GM19025 (cell line): ENCODE results near the gene XYLT1.
"Not testable (repeated sequence)": the region's sequence is repeated elsewhere in the genome, so short reads cannot be mapped to it uniquely, and the experiment has no call there.

Source experiments
- ATAC-seq: cut with Tn5 transposase; IDR thresholded peaks from one replicate; pipeline ENCODE4 v1.9.1; 2021; ENCODE audit warnings: mild to moderate bottlenecking, low read depth, moderate library complexity; ENCODE audit not compliant: unreplicated experiment

The XYLT1 gene

DNA sequence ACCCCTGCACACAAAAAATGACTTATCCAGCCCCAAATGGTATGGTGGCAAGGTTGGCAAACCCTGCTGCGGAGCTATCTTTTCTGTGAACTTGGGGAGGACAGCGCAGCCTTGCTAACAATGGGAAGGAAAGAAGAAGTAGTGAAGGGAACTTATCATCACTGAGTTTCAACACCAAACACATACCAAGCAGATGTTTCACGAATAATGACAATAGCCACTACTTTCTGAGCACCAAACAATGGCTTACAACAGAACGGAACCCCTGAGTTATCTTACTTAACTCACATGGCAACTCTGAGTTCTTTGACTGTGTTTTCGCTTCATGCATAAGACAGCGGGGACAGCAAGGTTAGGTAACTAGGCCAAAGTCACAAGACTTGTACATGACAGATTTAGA is 148.9 kb downstream of the XYLT1 start:
- no peak for ATAC-seq

DNA sequence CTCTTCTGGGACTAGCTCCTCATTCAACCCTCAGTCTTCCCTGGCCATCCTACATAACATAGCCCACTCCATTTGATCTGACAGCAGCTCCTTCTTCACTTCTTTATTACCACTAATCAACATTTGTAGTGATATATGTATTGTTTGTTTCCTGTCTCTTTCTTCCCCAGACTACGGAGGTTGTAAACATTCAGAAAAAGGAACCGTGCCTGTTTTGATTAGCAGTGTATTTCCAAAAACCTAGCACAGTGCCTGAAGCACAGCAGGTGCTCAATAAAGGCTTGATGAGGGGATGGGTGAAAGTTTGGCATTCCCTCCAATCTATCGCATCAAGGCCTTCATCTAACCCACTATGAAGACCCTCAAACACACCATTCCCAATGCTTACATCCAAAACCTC is 150.8 kb downstream of the XYLT1 start:
- no peak for ATAC-seq

- no peak for ATAC-seq
Observed at GRCh38 chr16:17318238-17318637, 152.5 kb downstream of the XYLT1 start.

DNA sequence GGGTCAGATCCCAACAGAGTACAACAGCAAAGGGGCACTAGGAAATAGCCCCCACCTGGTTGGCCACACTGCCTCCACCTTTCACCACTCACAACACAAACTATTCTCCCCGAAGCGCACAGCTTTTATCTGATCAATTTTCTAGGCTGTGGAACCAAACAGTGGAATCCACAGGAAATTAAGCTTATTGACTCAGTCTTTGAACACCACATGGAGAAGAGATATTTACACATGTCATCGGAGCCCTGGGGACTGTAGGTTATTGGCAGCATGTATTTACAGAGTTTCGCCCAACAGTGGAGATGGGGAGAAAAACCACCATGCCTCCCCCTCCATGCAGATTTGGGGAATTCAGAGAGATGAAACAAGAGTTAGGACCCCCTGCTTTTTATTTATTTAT is 154.8 kb downstream of the XYLT1 start:
- no peak for ATAC-seq

DNA sequence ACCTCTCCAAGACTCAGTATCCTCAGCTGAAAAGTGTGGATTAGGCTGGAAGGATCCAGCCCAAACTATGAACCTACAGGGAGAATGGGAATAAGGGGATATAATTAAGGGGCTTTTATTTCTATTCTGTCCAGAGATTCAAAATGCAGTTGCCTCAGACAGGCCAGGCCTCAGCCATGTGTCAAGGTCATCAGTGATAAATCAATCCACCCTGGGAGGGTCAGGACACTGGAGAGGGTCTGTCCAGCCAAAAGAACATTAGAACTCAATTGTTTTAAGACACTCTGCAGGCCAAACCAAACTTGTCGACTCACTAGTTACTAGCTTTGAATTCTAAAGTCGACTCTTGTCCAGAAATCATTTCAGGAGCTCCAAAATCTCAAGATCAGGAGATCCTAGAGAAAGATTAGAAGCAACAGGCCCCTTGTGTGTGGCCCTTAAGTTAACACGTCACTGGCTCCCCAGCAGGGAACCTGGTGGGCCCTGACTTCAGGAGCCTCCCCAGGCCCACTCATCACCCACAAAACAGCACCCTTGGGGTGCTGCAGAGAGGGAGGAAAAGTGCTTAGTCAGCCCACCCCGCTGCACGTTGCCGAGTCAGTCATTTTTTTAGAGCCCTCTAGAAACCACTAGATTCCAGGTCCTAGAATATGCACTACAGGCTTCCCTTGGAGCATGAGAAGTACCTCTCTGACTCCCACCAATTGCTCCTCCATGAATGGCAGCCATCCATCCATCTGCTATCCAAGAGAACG is 156.8 kb downstream of the XYLT1 start:
- no peak for ATAC-seq

DNA sequence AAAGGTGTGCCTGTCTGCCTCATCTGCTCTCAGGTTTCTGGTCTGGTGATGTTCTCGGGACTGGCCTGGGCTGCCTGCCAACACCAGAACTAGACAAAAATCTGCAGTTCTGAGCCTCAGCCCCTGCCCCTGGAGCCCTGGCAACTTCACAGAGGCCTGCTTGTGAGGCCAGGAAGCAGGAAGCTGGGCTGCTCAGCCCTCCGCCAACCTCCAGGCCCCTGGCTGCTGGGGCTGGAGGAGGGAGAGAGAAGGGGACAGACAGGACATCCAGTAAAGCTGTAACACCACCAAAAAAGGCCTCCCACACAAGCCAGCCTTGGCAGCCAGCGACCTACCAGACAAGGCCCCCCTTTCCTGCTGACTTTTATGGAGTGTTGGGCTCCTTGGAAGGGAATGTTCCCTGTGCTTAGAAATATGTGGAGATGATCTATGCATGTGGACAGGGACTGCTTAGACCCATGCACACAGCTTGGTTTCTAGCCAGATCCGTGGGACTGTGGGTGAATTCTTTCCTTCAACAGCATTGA is 157.6 kb downstream of the XYLT1 start:
- ATAC-seq: no peak

GRCh38 chr16:17312094-17312710 is 158.6 kb downstream of the XYLT1 start:
- ATAC-seq: no peak

GRCh38 chr16:17311333-17312093 is 159.2 kb downstream of the XYLT1 start:
- ATAC-seq: no peak

- ATAC-seq: no peak
Observed at GRCh38 chr16:17309510-17309909, 161.2 kb downstream of the XYLT1 start.

DNA sequence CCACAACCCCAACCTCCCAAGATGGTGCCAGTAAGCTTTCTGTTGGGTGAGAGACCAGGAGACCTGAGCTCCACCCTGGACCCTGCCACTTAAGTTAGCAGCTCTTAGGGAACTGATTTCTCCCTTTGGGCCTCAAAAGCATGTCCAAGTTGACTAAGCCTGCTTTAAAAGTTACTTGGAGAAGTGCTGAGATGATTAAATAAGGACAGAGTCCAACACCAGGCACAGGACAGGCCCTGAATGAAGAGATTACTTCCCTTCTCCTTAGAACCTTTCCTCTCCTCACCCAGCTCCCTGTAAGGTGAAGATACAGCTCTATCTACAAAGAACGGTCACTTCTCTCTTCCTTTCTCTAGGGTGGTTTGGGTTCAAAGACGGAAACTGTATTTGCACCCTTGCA is 162.6 kb downstream of the XYLT1 start:
- ATAC-seq: no peak

DNA sequence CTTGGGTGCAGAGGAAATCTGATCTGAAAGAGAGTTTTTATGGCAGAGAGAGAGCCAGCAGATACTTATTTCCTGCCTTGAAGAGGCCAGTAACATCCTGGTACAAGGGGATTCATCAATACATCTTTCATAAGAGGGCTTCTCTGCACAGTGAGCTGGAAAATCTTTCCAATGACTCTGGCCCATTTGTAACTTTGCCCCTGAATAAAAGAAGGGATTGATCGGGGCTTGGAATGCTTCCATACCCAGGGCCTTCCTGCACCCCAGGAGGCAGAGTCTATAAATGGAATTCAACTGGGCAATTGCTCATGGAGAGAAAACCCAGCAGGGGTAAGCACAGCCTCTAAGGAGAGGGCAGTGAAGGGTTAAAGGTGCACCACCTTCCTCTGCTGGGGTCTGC is 163.3 kb downstream of the XYLT1 start:
- ATAC-seq: no peak

DNA sequence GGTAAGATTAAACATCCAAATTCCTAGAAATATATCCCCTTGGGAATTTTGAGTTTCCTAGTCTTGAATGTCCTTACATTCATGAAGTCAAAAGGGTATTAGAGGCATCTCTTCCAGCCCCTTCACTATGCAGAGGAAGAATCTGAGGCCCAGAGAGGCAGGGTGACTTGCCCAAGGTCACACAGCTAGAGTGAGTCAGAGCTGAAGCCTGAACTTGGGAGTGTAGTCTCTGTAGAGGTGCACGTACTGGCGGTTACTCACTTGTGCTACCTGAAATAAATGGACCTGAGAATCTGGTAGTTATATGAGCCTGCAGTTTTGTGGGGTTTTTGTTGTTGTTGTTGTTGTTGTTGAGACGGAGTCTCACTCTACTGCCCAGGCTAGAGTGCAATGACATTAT is 164.0 kb downstream of the XYLT1 start:
- no peak for ATAC-seq

DNA sequence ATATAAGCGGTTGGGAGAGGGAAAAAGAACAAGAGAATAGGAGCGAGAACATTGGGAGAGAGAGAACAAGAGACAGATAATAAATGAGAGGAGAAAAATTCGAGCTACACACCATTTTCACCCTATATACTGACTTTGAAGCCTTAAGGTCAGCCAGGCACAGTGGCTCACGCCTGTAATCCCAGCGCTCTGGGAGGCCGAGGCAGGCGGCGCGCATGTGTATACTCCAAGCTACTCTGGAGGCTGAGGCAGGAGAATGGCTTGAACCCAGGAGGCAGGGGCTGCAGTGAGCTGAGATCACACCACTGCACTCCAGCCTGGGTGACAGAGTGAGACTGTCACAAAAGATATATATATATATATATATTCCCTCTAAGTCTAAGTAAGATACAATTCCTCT is 164.5 kb downstream of the XYLT1 start:
- not testable (repeated sequence) for ATAC-seq

GRCh38 chr16:17305694-17306093 is 165.1 kb downstream of the XYLT1 start:
- ATAC-seq: no peak

DNA sequence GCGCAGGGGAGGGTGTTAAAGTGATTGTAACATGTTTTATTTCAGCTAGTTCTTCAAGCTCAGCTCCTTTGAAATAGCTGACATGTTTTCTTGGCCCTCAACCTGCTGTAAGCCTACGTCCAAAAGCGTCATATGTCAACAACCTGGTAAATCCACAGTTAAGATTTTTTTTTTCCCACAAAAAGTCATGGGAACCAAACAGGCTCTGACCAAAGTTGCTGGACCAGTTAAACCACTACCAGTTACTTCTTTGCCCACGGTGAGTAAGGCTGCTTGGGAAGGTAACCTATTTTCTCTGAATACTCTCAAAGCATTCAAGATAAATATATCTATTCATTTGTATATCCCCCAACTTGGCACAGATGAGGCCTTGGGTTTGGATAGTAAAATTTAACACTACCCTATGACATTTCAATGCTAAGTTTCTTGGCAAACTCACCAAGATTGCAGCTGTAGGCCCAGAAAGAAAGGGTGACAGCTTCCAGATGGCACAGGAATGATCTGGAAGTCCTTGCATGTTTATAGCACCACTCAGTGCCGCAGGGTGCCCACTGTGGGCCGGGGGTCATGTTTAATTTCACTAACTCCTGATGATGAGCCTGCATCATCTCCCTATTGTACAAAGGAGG is 166.2 kb downstream of the XYLT1 start:
- ATAC-seq: no peak

GRCh38 chr16:17304106-17304490 is 166.7 kb downstream of the XYLT1 start:
- ATAC-seq: no peak

- ATAC-seq: no peak
Observed at GRCh38 chr16:17303101-17303500, 167.7 kb downstream of the XYLT1 start.

DNA sequence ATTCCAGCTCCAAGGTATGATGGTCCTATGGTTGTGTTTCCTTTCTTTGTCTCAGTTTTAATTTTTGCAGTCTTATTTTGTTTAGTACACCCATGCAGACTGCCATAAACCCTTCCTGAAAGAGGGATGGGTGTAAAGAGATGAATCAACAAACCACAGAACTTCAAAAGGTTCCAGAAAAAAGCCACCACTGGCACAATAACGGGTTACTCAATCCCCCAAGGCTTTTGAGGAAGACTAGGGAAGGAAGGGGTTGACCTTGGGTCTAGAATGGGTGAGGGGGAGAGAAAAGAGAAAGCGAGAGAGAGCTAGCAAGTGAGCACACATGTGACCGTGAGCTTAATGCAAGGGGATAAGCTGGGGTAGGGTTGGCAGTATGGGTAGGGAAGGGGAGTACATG is 168.1 kb downstream of the XYLT1 start:
- ATAC-seq: no peak

- ATAC-seq: no peak
Observed at GRCh38 chr16:17302214-17302613, 168.5 kb downstream of the XYLT1 start.

GRCh38 chr16:17301593-17302135 is 169.1 kb downstream of the XYLT1 start:
- ATAC-seq: peak; percentile 79

- no peak for ATAC-seq
Observed at GRCh38 chr16:17301184-17301583, 169.6 kb downstream of the XYLT1 start.
